ENCODE measurements around the gene DGAT2L6. TPM values are rescaled to one million over a fixed set of nuclear protein-coding genes. Genes with fewer than 3 reads are reported as not detected.

DGAT2L6 gene
- not detected for polyA plus RNA-seq (2013, experiment 1 of 4)
- not detected for polyA plus RNA-seq (2013, experiment 2 of 4)
- polyA plus RNA-seq (2013, experiment 3 of 4), result not detected
- polyA plus RNA-seq (2013, experiment 4 of 4), result not detected

- H3K9me3 ChIP-seq (ENCODE audit: control insufficient read depth, low read length), result no peaks in the 10 kb centered on the region
- no peaks in the 10 kb centered on the region for H3K36me3 ChIP-seq (ENCODE audit: control insufficient read depth, insufficient read depth, low read length)
- no peaks in the 10 kb centered on the region for H3K4me1 ChIP-seq (ENCODE audit: control insufficient read depth, insufficient read depth, low read length)
- no peak within 1 kb of the TSS for H3K27ac ChIP-seq (ENCODE audit: insufficient read depth, low read depth, low read length, poor library complexity, severe bottlenecking)
- H3K4me3 ChIP-seq (ENCODE audit: insufficient read depth, low read depth, low read length), result no peak within 1 kb of the TSS
- no peaks in the 10 kb centered on the region for H3K27me3 ChIP-seq (ENCODE audit: control insufficient read depth, insufficient read depth, low read length, poor library complexity, severe bottlenecking)
- WGBS, 2 experiments, result 70 to 83% methylated on average over 4 to 7 of the region's 7 CpGs
These were observed at the start of gene DGAT2L6 for GRCh38 chrX:70176938-70177533. DGAT2L6 (plus strand) TSS chrX:70177483; CDS start chrX:70177583, 100 bp downstream.

GRCh38 chrX:70128071-70128470 is 49.2 kb upstream of the DGAT2L6 start:
- Histone ChIP-seq H3K4me3 (ENCODE audit: insufficient read depth, low read depth, low read length) (no peak overlapping the region), H3K27me3 (ENCODE audit: control insufficient read depth, insufficient read depth, low read length, poor library complexity, severe bottlenecking) (no peaks in the 10 kb centered on the region), H3K9me3 (ENCODE audit: control insufficient read depth, low read length) (no peaks in the 10 kb centered on the region), H3K4me1 (ENCODE audit: control insufficient read depth, insufficient read depth, low read length) (no peaks in the 10 kb centered on the region), H3K27ac (ENCODE audit: insufficient read depth, low read depth, low read length, poor library complexity, severe bottlenecking) (no peak overlapping the region), H3K36me3 (ENCODE audit: control insufficient read depth, insufficient read depth, low read length) (no peaks in the 10 kb centered on the region)
- 68 to 79% methylated on average over 9 of the region's 9 CpGs for WGBS, 2 experiments

GRCh38 chrX:70129816-70130215 is 47.5 kb upstream of the DGAT2L6 start:
- Histone ChIP-seq H3K4me3 (ENCODE audit: insufficient read depth, low read depth, low read length) (no peak overlapping the region), H3K4me1 (ENCODE audit: control insufficient read depth, insufficient read depth, low read length) (peaks cover under 1% of the 10 kb centered on the region), H3K27ac (ENCODE audit: insufficient read depth, low read depth, low read length, poor library complexity, severe bottlenecking) (no peak overlapping the region), H3K27me3 (ENCODE audit: control insufficient read depth, insufficient read depth, low read length, poor library complexity, severe bottlenecking) (no peaks in the 10 kb centered on the region), H3K9me3 (ENCODE audit: control insufficient read depth, low read length) (no peaks in the 10 kb centered on the region), H3K36me3 (ENCODE audit: control insufficient read depth, insufficient read depth, low read length) (no peaks in the 10 kb centered on the region)
- 63 to 69% methylated on average over 1 of the region's 1 CpG for WGBS, 2 experiments

- Histone ChIP-seq H3K27me3 (ENCODE audit: control insufficient read depth, insufficient read depth, low read length, poor library complexity, severe bottlenecking) (no peaks in the 10 kb centered on the region), H3K36me3 (ENCODE audit: control insufficient read depth, insufficient read depth, low read length) (no peaks in the 10 kb centered on the region), H3K27ac (ENCODE audit: insufficient read depth, low read depth, low read length, poor library complexity, severe bottlenecking) (no peak overlapping the region), H3K9me3 (ENCODE audit: control insufficient read depth, low read length) (no peaks in the 10 kb centered on the region), H3K4me3 (ENCODE audit: insufficient read depth, low read depth, low read length) (no peak overlapping the region), H3K4me1 (ENCODE audit: control insufficient read depth, insufficient read depth, low read length) (peaks cover 4% of the 10 kb centered on the region)
- WGBS, 2 experiments, result 86 to 96% methylated on average over 2 to 4 of the region's 4 CpGs
These were observed 45.1 kb upstream of the DGAT2L6 start for GRCh38 chrX:70132224-70132623.

- H3K9me3 ChIP-seq (ENCODE audit: control insufficient read depth, low read length), result no peaks in the 10 kb centered on the region
- peak overlapping the region; percentile 63 for H3K27ac ChIP-seq (ENCODE audit: insufficient read depth, low read depth, low read length, poor library complexity, severe bottlenecking)
- WGBS, 2 experiments, result 12 to 13% methylated on average over 8 of the region's 8 CpGs
- H3K27me3 ChIP-seq (ENCODE audit: control insufficient read depth, insufficient read depth, low read length, poor library complexity, severe bottlenecking), result no peaks in the 10 kb centered on the region
- H3K4me3 ChIP-seq (ENCODE audit: insufficient read depth, low read depth, low read length), result peak overlapping the region; percentile 78
- no peaks in the 10 kb centered on the region for H3K36me3 ChIP-seq (ENCODE audit: control insufficient read depth, insufficient read depth, low read length)
- H3K4me1 ChIP-seq (ENCODE audit: control insufficient read depth, insufficient read depth, low read length), result peaks cover 4% of the 10 kb centered on the region
These were observed 44.4 kb upstream of the DGAT2L6 start for GRCh38 chrX:70132877-70133302.

- Histone ChIP-seq H3K4me1 (ENCODE audit: control insufficient read depth, insufficient read depth, low read length) (peaks cover 4% of the 10 kb centered on the region), H3K27ac (ENCODE audit: insufficient read depth, low read depth, low read length, poor library complexity, severe bottlenecking) (peak within 1 kb of the TSS; percentile 97), H3K4me3 (ENCODE audit: insufficient read depth, low read depth, low read length) (peak within 1 kb of the TSS; percentile 78), H3K36me3 (ENCODE audit: control insufficient read depth, insufficient read depth, low read length) (no peaks in the 10 kb centered on the region), H3K9me3 (ENCODE audit: control insufficient read depth, low read length) (no peaks in the 10 kb centered on the region), H3K27me3 (ENCODE audit: control insufficient read depth, insufficient read depth, low read length, poor library complexity, severe bottlenecking) (no peaks in the 10 kb centered on the region)
- 0% methylated on average over 59 of the region's 59 CpGs for WGBS, 2 experiments
These were observed 43.8 kb upstream of the DGAT2L6 start, which contains the start of gene IGBP1 for GRCh38 chrX:70133303-70134115. IGBP1 (plus strand) TSS chrX:70133447; CDS start chrX:70133948, 501 bp downstream.

- no peaks in the 10 kb centered on the region for H3K9me3 ChIP-seq (ENCODE audit: control insufficient read depth, low read length)
- H3K4me3 ChIP-seq (ENCODE audit: insufficient read depth, low read depth, low read length), result peak overlapping the region; percentile 78
- no peaks in the 10 kb centered on the region for H3K36me3 ChIP-seq (ENCODE audit: control insufficient read depth, insufficient read depth, low read length)
- peaks cover 4% of the 10 kb centered on the region for H3K4me1 ChIP-seq (ENCODE audit: control insufficient read depth, insufficient read depth, low read length)
- 0 to 1% methylated on average over 12 of the region's 12 CpGs for WGBS, 2 experiments
- no peaks in the 10 kb centered on the region for H3K27me3 ChIP-seq (ENCODE audit: control insufficient read depth, insufficient read depth, low read length, poor library complexity, severe bottlenecking)
- no peak overlapping the region for H3K27ac ChIP-seq (ENCODE audit: insufficient read depth, low read depth, low read length, poor library complexity, severe bottlenecking)
These were observed 43.2 kb upstream of the DGAT2L6 start for GRCh38 chrX:70134116-70134477.

GRCh38 chrX:70138622-70139021 is 38.7 kb upstream of the DGAT2L6 start:
- Histone ChIP-seq H3K4me3 (ENCODE audit: insufficient read depth, low read depth, low read length) (no peak overlapping the region), H3K27me3 (ENCODE audit: control insufficient read depth, insufficient read depth, low read length, poor library complexity, severe bottlenecking) (no peaks in the 10 kb centered on the region), H3K36me3 (ENCODE audit: control insufficient read depth, insufficient read depth, low read length) (no peaks in the 10 kb centered on the region), H3K27ac (ENCODE audit: insufficient read depth, low read depth, low read length, poor library complexity, severe bottlenecking) (no peak overlapping the region), H3K4me1 (ENCODE audit: control insufficient read depth, insufficient read depth, low read length) (peaks cover 4% of the 10 kb centered on the region), H3K9me3 (ENCODE audit: control insufficient read depth, low read length) (no peaks in the 10 kb centered on the region)
- WGBS, 2 experiments, result 100% methylated on average over 1 of the region's 2 CpGs; no CpG with 5 or more reads in 1 of the 2 experiments

GRCh38 chrX:70139736-70140135 is 37.5 kb upstream of the DGAT2L6 start:
- Histone ChIP-seq H3K4me3 (ENCODE audit: insufficient read depth, low read depth, low read length) (no peak overlapping the region), H3K4me1 (ENCODE audit: control insufficient read depth, insufficient read depth, low read length) (peaks cover 4% of the 10 kb centered on the region), H3K27ac (ENCODE audit: insufficient read depth, low read depth, low read length, poor library complexity, severe bottlenecking) (no peak overlapping the region), H3K9me3 (ENCODE audit: control insufficient read depth, low read length) (no peaks in the 10 kb centered on the region), H3K36me3 (ENCODE audit: control insufficient read depth, insufficient read depth, low read length) (no peaks in the 10 kb centered on the region), H3K27me3 (ENCODE audit: control insufficient read depth, insufficient read depth, low read length, poor library complexity, severe bottlenecking) (no peaks in the 10 kb centered on the region)
- WGBS, 2 experiments, result 85 to 98% methylated on average over 3 of the region's 3 CpGs

- no peak overlapping the region for H3K4me3 ChIP-seq (ENCODE audit: insufficient read depth, low read depth, low read length)
- no peak overlapping the region for H3K27ac ChIP-seq (ENCODE audit: insufficient read depth, low read depth, low read length, poor library complexity, severe bottlenecking)
- H3K27me3 ChIP-seq (ENCODE audit: control insufficient read depth, insufficient read depth, low read length, poor library complexity, severe bottlenecking), result no peaks in the 10 kb centered on the region
- H3K9me3 ChIP-seq (ENCODE audit: control insufficient read depth, low read length), result no peaks in the 10 kb centered on the region
- H3K4me1 ChIP-seq (ENCODE audit: control insufficient read depth, insufficient read depth, low read length), result no peaks in the 10 kb centered on the region
- WGBS, 2 experiments, result 95 to 100% methylated on average over 1 to 2 of the region's 2 CpGs
- no peaks in the 10 kb centered on the region for H3K36me3 ChIP-seq (ENCODE audit: control insufficient read depth, insufficient read depth, low read length)
These were observed 35.9 kb upstream of the DGAT2L6 start for GRCh38 chrX:70141373-70141772.
